ENCODE measurements around the gene CFAP126.

GRCh38 chr1:161408429-161409052, 40.9 kb upstream of the CFAP126 start:
- no peak for TF ChIP-seq POLR2A (IDR thresholded peaks at IDR 0.05; ENCODE audit: low read depth, low read length)
- TF ChIP-seq POLR2AphosphoS5 (IDR thresholded peaks at IDR 0.05; ENCODE audit: low read depth, low read length) = no peak

All from GM12892 (cell line).